Measurements from ENCODE around the gene TRPM2. TPM values are rescaled to one million over a fixed set of nuclear protein-coding genes. Genes with fewer than 3 reads are reported as not detected.

Gene TRPM2
- total RNA-seq, 1 donor from 2014 or later, result 0.09 TPM

DNA sequence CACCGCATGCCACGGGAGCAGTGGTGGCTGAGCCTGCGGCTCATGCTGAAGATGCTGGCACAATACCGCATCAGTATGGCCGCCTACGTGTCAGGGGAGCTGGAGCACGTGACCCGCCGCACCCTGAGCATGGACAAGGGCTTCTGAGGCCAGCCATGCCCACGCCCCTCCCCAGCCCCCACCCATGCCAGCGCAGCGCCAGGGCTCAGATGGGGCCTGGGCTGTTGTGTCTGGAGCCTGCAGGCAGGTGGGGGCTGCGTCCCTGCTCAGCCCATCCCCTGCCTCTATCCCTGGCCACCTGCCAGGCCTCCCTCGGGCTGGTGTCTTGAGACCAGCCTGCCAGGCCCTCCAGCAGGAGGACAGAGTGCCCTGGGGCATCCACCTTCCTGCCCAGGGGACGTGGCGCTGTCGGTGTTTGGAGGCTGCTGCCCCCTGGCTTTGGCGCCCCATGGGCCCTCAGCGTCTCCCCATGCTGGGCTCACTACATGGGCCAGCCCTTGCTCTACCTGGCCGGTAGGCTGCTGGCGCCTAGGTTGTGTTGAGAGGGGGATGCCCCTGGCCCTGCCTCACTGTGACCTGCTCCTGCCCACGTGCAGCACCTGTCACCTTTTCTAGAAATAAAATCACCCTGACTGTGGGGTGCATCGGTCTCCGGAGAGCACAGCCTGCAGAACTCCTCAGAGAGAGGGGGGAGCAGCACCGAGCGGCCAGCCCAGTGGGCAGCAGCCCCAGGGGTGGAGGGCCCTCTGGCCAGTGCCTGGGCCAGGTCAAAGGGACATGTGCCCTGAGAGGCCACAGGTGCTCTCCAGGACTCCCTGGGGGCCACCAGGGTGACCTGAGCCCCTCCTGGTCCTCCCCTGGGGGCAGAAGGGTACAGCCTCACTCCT is 26.5 kb upstream of the TRPM2 start:
- peaks cover 3% of the 10 kb centered on the region for H3K4me1 Mint-ChIP-seq
- H3K36me3 Mint-ChIP-seq, result no peaks in the 10 kb centered on the region
- no peak for DNase-seq (ENCODE audit: low spot score in 2 of 2, unreplicated experiment in 2 of 2)
- no peak overlapping the region for H3K4me3 Mint-ChIP-seq
- H3K27me3 Mint-ChIP-seq (ENCODE audit: low read depth), result no peaks in the 10 kb centered on the region
- no peak for TF ChIP-seq CTCF (IDR thresholded peaks at IDR 0.05; ENCODE audit: unreplicated experiment)
- no peaks in the 10 kb centered on the region for H3K9me3 Mint-ChIP-seq
- no peak overlapping the region for H3K27ac Mint-ChIP-seq

- H3K9me3 Mint-ChIP-seq, result no peaks in the 10 kb centered on the region
- no peak for TF ChIP-seq CTCF (IDR thresholded peaks at IDR 0.05; ENCODE audit: unreplicated experiment)
- no peak overlapping the region for H3K27ac Mint-ChIP-seq
- DNase-seq (ENCODE audit: low spot score in 2 of 2, unreplicated experiment in 2 of 2), result no peak
- peaks cover under 1% of the 10 kb centered on the region for H3K36me3 Mint-ChIP-seq
- H3K27me3 Mint-ChIP-seq (ENCODE audit: low read depth), result no peaks in the 10 kb centered on the region
- no peak overlapping the region for H3K4me3 Mint-ChIP-seq
- peaks cover 4% of the 10 kb centered on the region for H3K4me1 Mint-ChIP-seq
Observed at GRCh38 chr21:44327603-44327974, 25.8 kb upstream of the TRPM2 start.

DNA sequence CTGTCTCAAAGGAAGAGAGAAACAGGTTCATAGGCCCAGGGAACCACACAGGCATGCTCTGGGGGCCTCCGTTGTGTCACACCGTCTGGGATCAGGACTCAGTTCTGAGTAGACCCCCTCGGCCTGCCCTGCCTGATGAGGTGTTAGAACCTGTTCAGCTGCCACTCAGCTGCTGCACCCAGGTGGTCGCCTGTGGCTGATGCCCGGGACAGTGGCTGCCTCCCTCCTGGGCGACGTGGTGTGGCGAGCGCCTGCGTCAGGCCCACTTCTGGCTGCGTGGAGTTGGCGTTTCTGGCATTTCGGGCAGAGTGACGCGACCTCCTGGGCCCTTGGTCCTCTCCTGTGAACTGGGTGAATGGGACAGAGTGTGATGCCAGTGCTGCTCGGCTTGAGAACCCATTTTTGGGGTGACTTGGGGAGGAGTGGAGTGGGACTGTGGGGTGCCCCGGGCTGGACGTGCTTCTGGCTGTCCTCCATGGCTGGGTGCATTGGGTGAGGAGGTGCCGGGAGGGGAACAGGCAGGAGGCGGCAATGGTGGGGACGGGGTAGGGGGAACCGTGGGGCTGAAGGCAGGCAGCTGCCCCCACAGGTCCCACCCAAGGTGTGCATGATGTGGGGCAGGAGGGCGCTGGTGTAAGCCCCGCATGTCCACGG is 25.1 kb upstream of the TRPM2 start:
- H3K9me3 Mint-ChIP-seq, result no peaks in the 10 kb centered on the region
- H3K4me1 Mint-ChIP-seq, result peaks cover 4% of the 10 kb centered on the region
- peaks cover 2% of the 10 kb centered on the region for H3K36me3 Mint-ChIP-seq
- no peaks in the 10 kb centered on the region for H3K27me3 Mint-ChIP-seq (ENCODE audit: low read depth)
- H3K4me3 Mint-ChIP-seq, result no peak overlapping the region
- H3K27ac Mint-ChIP-seq, result no peak overlapping the region
- no peak for DNase-seq (ENCODE audit: low spot score in 2 of 2, unreplicated experiment in 2 of 2)
- no peak for TF ChIP-seq CTCF (IDR thresholded peaks at IDR 0.05; ENCODE audit: unreplicated experiment)

- no peak overlapping the region for H3K4me3 Mint-ChIP-seq
- H3K27ac Mint-ChIP-seq, result no peak overlapping the region
- H3K4me1 Mint-ChIP-seq, result peaks cover 4% of the 10 kb centered on the region
- no peak for DNase-seq (ENCODE audit: low spot score in 2 of 2, unreplicated experiment in 2 of 2)
- TF ChIP-seq CTCF (IDR thresholded peaks at IDR 0.05; ENCODE audit: unreplicated experiment), result no peak
- no peaks in the 10 kb centered on the region for H3K9me3 Mint-ChIP-seq
- H3K36me3 Mint-ChIP-seq, result peaks cover 2% of the 10 kb centered on the region
- H3K27me3 Mint-ChIP-seq (ENCODE audit: low read depth), result no peaks in the 10 kb centered on the region
Observed at GRCh38 chr21:44329086-44329889, 24.1 kb upstream of the TRPM2 start.

DNA sequence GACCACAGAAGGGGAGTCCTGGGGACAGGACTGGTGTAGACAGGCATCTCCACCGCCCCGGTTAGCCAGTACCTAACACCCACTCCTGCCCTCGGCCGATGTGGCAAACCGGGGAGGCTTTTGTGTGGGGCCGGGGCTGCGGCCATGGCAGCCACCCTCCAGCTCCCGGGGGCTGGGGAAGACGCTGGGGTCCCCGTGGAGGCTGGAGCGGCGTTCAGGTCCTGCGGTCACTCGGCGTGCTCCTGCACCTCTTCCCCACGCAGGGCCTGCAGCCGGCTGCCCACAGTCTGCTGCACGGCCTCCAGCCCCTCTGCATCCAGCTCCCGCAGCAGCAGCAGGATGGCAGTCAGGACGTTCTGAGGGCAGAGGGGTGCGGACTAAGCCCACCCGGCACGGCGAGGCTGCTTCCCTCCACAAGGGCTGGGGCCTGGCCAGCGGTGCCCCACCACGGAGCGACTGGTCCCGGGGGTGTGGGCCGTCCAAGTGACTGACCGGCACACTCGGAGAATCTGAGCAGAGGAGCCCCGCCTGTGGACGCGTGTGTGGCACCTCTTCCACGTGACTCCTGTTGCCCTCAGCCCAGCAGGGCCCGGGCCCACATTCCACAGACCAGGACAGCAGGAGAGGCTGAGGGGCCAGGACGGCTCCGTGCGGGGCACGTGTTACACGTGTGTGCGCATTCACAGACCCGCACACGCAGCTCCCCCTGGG is 23.3 kb upstream of the TRPM2 start:
- Mint-ChIP-seq H3K27me3 (ENCODE audit: low read depth) (no peaks in the 10 kb centered on the region), H3K9me3 (no peaks in the 10 kb centered on the region), H3K4me1 (peaks cover 4% of the 10 kb centered on the region), H3K36me3 (peaks cover 2% of the 10 kb centered on the region), H3K4me3 (no peak overlapping the region), H3K27ac (no peak overlapping the region)
- DNase-seq (ENCODE audit: low spot score in 2 of 2, unreplicated experiment in 2 of 2), result no peak
- TF ChIP-seq CTCF (IDR thresholded peaks at IDR 0.05; ENCODE audit: unreplicated experiment), result no peak

Measured in mesothelial cell of epicardium (in vitro differentiated cells).